ENCODE data around the gene SPRN.

Gene SPRN

GRCh38 chr10:133444342-133445267 lies 20.2 kb upstream of the SPRN start:
- no peak for TF ChIP-seq SIN3A (IDR thresholded peaks at IDR 0.05; ENCODE audit: borderline replicate concordance, insufficient read depth, low read length)
- no peak for TF ChIP-seq REST (IDR thresholded peaks at IDR 0.05; ENCODE audit: insufficient read depth in 1 of 2, low read depth in 2 of 2, low read length in 2 of 2)
- no peak for TF ChIP-seq POLR2AphosphoS5 (IDR thresholded peaks at IDR 0.05; ENCODE audit: low read depth, low read length)
- no peak for TF ChIP-seq FOXP2 (optimal IDR thresholded peaks at IDR 0.05; ENCODE audit: borderline replicate concordance, extremely low read depth, extremely low read length, insufficient read depth)

- TF ChIP-seq FOXP2 (optimal IDR thresholded peaks at IDR 0.05; ENCODE audit: borderline replicate concordance, extremely low read depth, extremely low read length, insufficient read depth): no peak
- no peak for TF ChIP-seq TAF1 (IDR thresholded peaks at IDR 0.05; ENCODE audit: borderline replicate concordance, insufficient read depth, low read length)
Measured at GRCh38 chr10:133442967-133443924, 18.8 kb upstream of the SPRN start.

GRCh38 chr10:133442191-133442966 lies 18.0 kb upstream of the SPRN start:
- no peak for TF ChIP-seq REST (IDR thresholded peaks at IDR 0.05; ENCODE audit: insufficient read depth in 1 of 2, low read depth in 2 of 2, low read length in 2 of 2)
- TF ChIP-seq TAF1 (IDR thresholded peaks at IDR 0.05; ENCODE audit: borderline replicate concordance, insufficient read depth, low read length): no peak

- TF ChIP-seq POLR2AphosphoS5 (IDR thresholded peaks at IDR 0.05; ENCODE audit: low read depth, low read length) (no peak), TAF1 (IDR thresholded peaks at IDR 0.05; ENCODE audit: borderline replicate concordance, insufficient read depth, low read length) (no peak), SIN3A (IDR thresholded peaks at IDR 0.05; ENCODE audit: borderline replicate concordance, insufficient read depth, low read length) (no peak), REST (IDR thresholded peaks at IDR 0.05; ENCODE audit: insufficient read depth in 1 of 2, low read depth in 2 of 2, low read length in 2 of 2) (no peak), FOXP2 (optimal IDR thresholded peaks at IDR 0.05; ENCODE audit: borderline replicate concordance, extremely low read depth, extremely low read length, insufficient read depth) (no peak)
Measured at GRCh38 chr10:133441780-133442179, 17.4 kb upstream of the SPRN start.

- TF ChIP-seq REST (IDR thresholded peaks at IDR 0.05; ENCODE audit: insufficient read depth in 1 of 2, low read depth in 2 of 2, low read length in 2 of 2) (no peak), SIN3A (IDR thresholded peaks at IDR 0.05; ENCODE audit: borderline replicate concordance, insufficient read depth, low read length) (no peak), FOXP2 (optimal IDR thresholded peaks at IDR 0.05; ENCODE audit: borderline replicate concordance, extremely low read depth, extremely low read length, insufficient read depth) (no peak), POLR2AphosphoS5 (IDR thresholded peaks at IDR 0.05; ENCODE audit: low read depth, low read length) (no peak), TAF1 (IDR thresholded peaks at IDR 0.05; ENCODE audit: borderline replicate concordance, insufficient read depth, low read length) (no peak)
Measured at GRCh38 chr10:133440633-133441285, 16.3 kb upstream of the SPRN start.
